SK-N-SH (cell line): Measurements from ENCODE around the gene DCDC2. TPM values are rescaled to one million over a fixed set of nuclear protein-coding genes. Genes with fewer than 3 reads are reported as not detected.

ENCODE experiments used
- CTCF ChIA-PET: fragments of 300-600, 350-600 bp; formaldehyde crosslinking; extraction: SDS; loops from one replicate; lab custom pipeline; 2021; lab: Yijun Ruan, JAX
- POLR2A ChIA-PET: fragments of 350-600 bp; sonication (Branson Sonifier 250); formaldehyde crosslinking; extraction: SDS; loops from one replicate; lab custom pipeline; 2020; ENCODE audit warnings: antibody characterized with exemption, inconsistent platforms; lab: Yijun Ruan, JAX
- DNase-seq: peaks from one replicate; pipeline ENCODE4 v3.0.0; 2012
- H2AFZ ChIP-seq: fragments of 200-600 bp; sonication (generic); 2 replicates; pipeline ENCODE4 v1.8.1; 2016; ENCODE audit warnings: antibody characterized with exemption, mild to moderate bottlenecking, low read depth
- H3F3A ChIP-seq: fragments of 200-600 bp; sonication (generic); replicated peaks from 2 replicates; pipeline ENCODE3; 2016; ENCODE audit warnings: antibody characterized with exemption, mild to moderate bottlenecking; ENCODE audit not compliant: insufficient read depth
- H3K27ac ChIP-seq, 2 experiments: fragments of 200-500 bp in 1 of 2; fragments of 200-600 bp in 1 of 2; sonication (Bioruptor generic) in 1 of 2; sonication (generic), shearing (Covaris generic) in 1 of 2; 2 replicates each; pipeline versions ENCODE4 v1.5.1 to v1.6.1; 2014 to 2016; ENCODE audit warnings: low read depth in 2 of 2, inconsistent platforms in 1 of 2, low read length in 1 of 2, mild to moderate bottlenecking in 1 of 2, mixed read lengths in 1 of 2
- H3K27me3 ChIP-seq: fragments of 200-600 bp; sonication (generic), shearing (Covaris generic); 2 replicates; pipeline ENCODE4 v1.6.1; 2016; ENCODE audit warnings: mixed run types; ENCODE audit not compliant: insufficient read depth
- H3K36me3 ChIP-seq, 2 experiments: fragments of 200-500 bp in 1 of 2; fragments of 200-600 bp in 1 of 2; sonication (Bioruptor generic) in 1 of 2; sonication (generic) in 1 of 2; replicated peaks in 1 of 2; 2 replicates each; pipeline versions ENCODE3 to v1.5.1; 2014 to 2016; ENCODE audit warnings: low read length in 1 of 2, mild to moderate bottlenecking in 1 of 2; ENCODE audit not compliant: insufficient read depth in 2 of 2, control insufficient read depth in 1 of 2
- H3K4me1 ChIP-seq, 2 experiments: fragments of 200-500 bp in 1 of 2; fragments of 200-600 bp in 1 of 2; sonication (Bioruptor generic) in 1 of 2; sonication (generic), shearing (Covaris generic) in 1 of 2; 2 replicates each; pipeline versions ENCODE4 v1.5.1 to v1.6.1; 2014 to 2016; ENCODE audit warnings: low read depth in 1 of 2, low read length in 1 of 2, mixed run types in 1 of 2; ENCODE audit not compliant: insufficient read depth in 2 of 2, control insufficient read depth in 1 of 2
- H3K4me2 ChIP-seq: fragments of 200-600 bp; sonication (generic), shearing (Covaris generic); 2 replicates; pipeline ENCODE4 v1.6.1; 2017; ENCODE audit warnings: mixed run types
- H3K4me3 ChIP-seq, 2 experiments: fragments of 200-500 bp in 1 of 2; fragments of 200-600 bp in 1 of 2; sonication (Bioruptor generic) in 1 of 2; sonication (generic), shearing (Covaris generic) in 1 of 2; 2 replicates each; pipeline versions ENCODE4 v1.5.1 to v1.8.1; 2014 to 2016; ENCODE audit warnings: low read depth in 2 of 2, inconsistent platforms in 1 of 2, low read length in 1 of 2, mild to moderate bottlenecking in 1 of 2, mixed read lengths in 1 of 2, moderate library complexity in 1 of 2
- H3K79me2 ChIP-seq: fragments of 200-600 bp; sonication (generic); 2 replicates; pipeline ENCODE4 v1.8.1; 2017; ENCODE audit warnings: mild to moderate bottlenecking; ENCODE audit not compliant: insufficient read depth
- H3K9ac ChIP-seq: fragments of 200-600 bp; sonication (generic); 2 replicates; pipeline ENCODE4 v1.6.1; 2017; ENCODE audit warnings: mixed run types
- H3K9me2 ChIP-seq: fragments of 200-600 bp; sonication (generic); 2 replicates; pipeline ENCODE4 v1.6.1; 2017; ENCODE audit warnings: mixed run types
- H3K9me3 ChIP-seq: fragments of 200-600 bp; sonication (generic); 2 replicates; pipeline ENCODE4 v1.6.1; 2017; ENCODE audit warnings: mixed run types, mild to moderate bottlenecking, moderate library complexity
- H4K20me1 ChIP-seq: fragments of 200-600 bp; sonication (generic); 2 replicates; pipeline ENCODE4 v1.6.1; 2017; ENCODE audit warnings: mild to moderate bottlenecking, mixed run types; ENCODE audit not compliant: insufficient read depth
- ELF1 ChIP-seq: IDR thresholded peaks from 2 replicates; pipeline ENCODE4 v1.4.0; 2012
- EP300 ChIP-seq, 2 experiments: IDR thresholded peaks; 2 replicates each; pipeline versions ENCODE4 v1.4.0 to v1.6.1; 2012; ENCODE audit warnings: borderline replicate concordance in 1 of 2, low read depth in 1 of 2, low read length in 1 of 2
- EZH2phosphoT487 ChIP-seq: fragments of 200-600 bp; sonication (generic); IDR thresholded peaks from 2 replicates; pipeline ENCODE4 v1.6.1; 2017; ENCODE audit warnings: low read depth, mixed run types, mild to moderate bottlenecking, antibody characterized with exemption, moderate library complexity, borderline replicate concordance
- FOSL2 ChIP-seq: IDR thresholded peaks from 2 replicates; pipeline ENCODE4 v1.4.0; 2012; ENCODE audit warnings: low read depth, mild to moderate bottlenecking, moderate library complexity, borderline replicate concordance
- FOXJ3 ChIP-seq: sonication (generic); formaldehyde crosslinking; IDR thresholded peaks from 2 replicates; pipeline ENCODE4 v1.5.1; 2020; ENCODE audit warnings: mild to moderate bottlenecking, missing genetic modification reagents
- FOXM1 ChIP-seq: IDR thresholded peaks from 2 replicates; pipeline ENCODE4 v1.4.0; 2012; ENCODE audit warnings: low read depth, mild to moderate bottlenecking
- GATA2 ChIP-seq: sonication (generic); formaldehyde crosslinking; IDR thresholded peaks from 2 replicates; pipeline ENCODE4 v1.5.0; 2020; ENCODE audit warnings: mild to moderate bottlenecking, missing genetic modification reagents
- NFIC ChIP-seq: IDR thresholded peaks from 2 replicates; pipeline ENCODE4 v1.4.0; 2012; ENCODE audit warnings: borderline replicate concordance
- POLR2AphosphoS5 ChIP-seq: IDR thresholded peaks from 2 replicates; pipeline ENCODE4 v1.6.1; 2012; ENCODE audit warnings: low read depth, low read length
- RAD21 ChIP-seq: IDR thresholded peaks from 2 replicates; pipeline ENCODE4 v1.6.1; 2012; ENCODE audit warnings: mild to moderate bottlenecking, low read length
- RCOR1 ChIP-seq: fragments of 150-350 bp; IDR thresholded peaks from 2 replicates; pipeline ENCODE4 v1.6.1; 2017; ENCODE audit warnings: antibody characterized with exemption, low read length
- RFX5 ChIP-seq: IDR thresholded peaks from 2 replicates; pipeline ENCODE4 v1.6.1; 2012; ENCODE audit warnings: mild to moderate bottlenecking, improper control_type of control experiment, low read length
- SMC3 ChIP-seq: IDR thresholded peaks from 2 replicates; pipeline ENCODE4 v1.6.1; 2012; ENCODE audit warnings: low read depth, low read length, improper control_type of control experiment
- YY1 ChIP-seq: IDR thresholded peaks from 2 replicates; pipeline ENCODE4 v1.4.0; 2012; ENCODE audit warnings: low read depth, mild to moderate bottlenecking
- WGBS: methylation state at CpG from one replicate; pipeline ENCODE4 v1.1.6; 2017; ENCODE audit warnings: low lambda C conversion rate; 5-methylcytosine and 5-hydroxymethylcytosine counted together
- polyA plus RNA-seq, 3 experiments: library from polyadenylated mRNA; depleted of rRNA; stranded (reverse); fragments of >200 nt; gene quantifications; 2 replicates each; pipeline ENCODE4 v1.2.3, GENCODE V29; 2012
- TF ChIP-seq, protein P1 (sequence below): IDR thresholded peaks from 2 replicates; pipeline ENCODE4 v1.4.0; 2012; ENCODE audit warnings: low read depth, borderline replicate concordance

Gene DCDC2
- polyA plus RNA-seq, 1 of the 3 experiments (the other 2 are of a cell fraction) = not detected

- Histone ChIP-seq H3K4me3 (no peak overlapping the region), H3K9me3 (no peaks in the 10 kb centered on the region), H3K36me3 (no peaks in the 10 kb centered on the region), H3K9me2 (no peaks in the 10 kb centered on the region), H3K4me1 (no peaks in the 10 kb centered on the region), H3K27me3 (no peaks in the 10 kb centered on the region), H3K79me2 (no peaks in the 10 kb centered on the region), H3K9ac (no peak overlapping the region), H3K27ac (no peak overlapping the region), H2AFZ (no peak overlapping the region), H4K20me1 (no peaks in the 10 kb centered on the region), H3K4me2 (no peak overlapping the region), H3F3A (no peaks in the 10 kb centered on the region)
- WGBS = 39% methylated on average over 2 of the region's 2 CpGs
- ChIA-PET POLR2A (no interaction called here), CTCF (interaction anchor here (0.6 to 3.0 kb wide), 6 partner anchors 11 to 110 kb away, joined by 3 to 20 read pairs (median 4); partner anchors contain the start of genes DCDC2 and MRS2)
- DNase-seq = no peak
- no peak for TF ChIP-seq GATA2 (CRISPR knock-in tag)
- TF ChIP-seq RAD21 = no peak
- no peak for TF ChIP-seq RCOR1
- no peak for TF ChIP-seq POLR2AphosphoS5
These were observed 34.0 kb upstream of the DCDC2 start for GRCh38 chr6:24391756-24392405.

GRCh38 chr6:24391208-24391607, 33.3 kb upstream of the DCDC2 start:
- Histone ChIP-seq H3K4me2 (no peak overlapping the region), H3K9me3 (no peaks in the 10 kb centered on the region), H3K36me3 (no peaks in the 10 kb centered on the region), H3K4me1 (no peaks in the 10 kb centered on the region), H3K9ac (no peak overlapping the region), H3F3A (no peaks in the 10 kb centered on the region), H3K79me2 (no peaks in the 10 kb centered on the region), H3K4me3 (no peak overlapping the region), H4K20me1 (no peaks in the 10 kb centered on the region), H3K27me3 (no peaks in the 10 kb centered on the region), H2AFZ (no peak overlapping the region), H3K27ac (no peak overlapping the region), H3K9me2 (no peaks in the 10 kb centered on the region)
- ChIA-PET POLR2A (no interaction called here), CTCF (interaction anchor here (3.0 kb wide), 1 partner anchor 109 kb away, joined by 20 read pairs; no protein-coding TSS in a partner anchor)
- peak in 1 of 2 experiments; percentile 70; a peak in 2 of 4 replicates for TF ChIP-seq EP300 (IDR thresholded peaks at IDR 0.05; ENCODE audit: borderline replicate concordance in 1 of 2, low read depth in 1 of 2, low read length in 1 of 2)
- 0 out of 2 replicates have a peak, but pooled peaks have one; percentile 59 for TF ChIP-seq RCOR1
- TF ChIP-seq GATA2 (CRISPR knock-in tag) = peak; percentile 43; the same call in 1 of the 2 replicates
- TF ChIP-seq, protein P1, sequence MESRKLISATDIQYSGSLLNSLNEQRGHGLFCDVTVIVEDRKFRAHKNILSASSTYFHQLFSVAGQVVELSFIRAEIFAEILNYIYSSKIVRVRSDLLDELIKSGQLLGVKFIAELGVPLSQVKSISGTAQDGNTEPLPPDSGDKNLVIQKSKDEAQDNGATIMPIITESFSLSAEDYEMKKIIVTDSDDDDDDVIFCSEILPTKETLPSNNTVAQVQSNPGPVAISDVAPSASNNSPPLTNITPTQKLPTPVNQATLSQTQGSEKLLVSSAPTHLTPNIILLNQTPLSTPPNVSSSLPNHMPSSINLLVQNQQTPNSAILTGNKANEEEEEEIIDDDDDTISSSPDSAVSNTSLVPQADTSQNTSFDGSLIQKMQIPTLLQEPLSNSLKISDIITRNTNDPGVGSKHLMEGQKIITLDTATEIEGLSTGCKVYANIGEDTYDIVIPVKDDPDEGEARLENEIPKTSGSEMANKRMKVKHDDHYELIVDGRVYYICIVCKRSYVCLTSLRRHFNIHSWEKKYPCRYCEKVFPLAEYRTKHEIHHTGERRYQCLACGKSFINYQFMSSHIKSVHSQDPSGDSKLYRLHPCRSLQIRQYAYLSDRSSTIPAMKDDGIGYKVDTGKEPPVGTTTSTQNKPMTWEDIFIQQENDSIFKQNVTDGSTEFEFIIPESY = no peak
- DNase-seq = peak; percentile 49
- WGBS = 4% methylated on average over 2 of the region's 2 CpGs

GRCh38 chr6:24387818-24388217, 30.0 kb upstream of the DCDC2 start:
- no peaks in the 10 kb centered on the region for H4K20me1 ChIP-seq
- H3K9ac ChIP-seq = no peak overlapping the region
- no peak overlapping the region for H3K4me2 ChIP-seq
- no peak overlapping the region for H2AFZ ChIP-seq
- ChIA-PET POLR2A (no interaction called here), CTCF (interaction anchor here (0.7 to 4.8 kb wide), 7 partner anchors 11 to 1986 kb away, joined by 3 to 64 read pairs (median 10); partner anchors contain the start of gene MRS2)
- no peaks in the 10 kb centered on the region for H3K79me2 ChIP-seq
- no peak overlapping the region for H3K4me3 ChIP-seq
- no peaks in the 10 kb centered on the region for H3F3A ChIP-seq
- no peaks in the 10 kb centered on the region for H3K9me2 ChIP-seq
- no peaks in the 10 kb centered on the region for H3K36me3 ChIP-seq
- 41% methylated on average over 1 of the region's 1 CpG for WGBS
- no peak overlapping the region for H3K27ac ChIP-seq
- TF ChIP-seq RFX5 (no peak), RAD21 (no peak), SMC3 (no peak), ELF1 (no peak), RCOR1 (no peak), GATA2 (CRISPR knock-in tag) (no peak), POLR2AphosphoS5 (no peak), FOXJ3 (CRISPR knock-in tag) (no peak), FOSL2 (no peak), EP300 (IDR thresholded peaks at IDR 0.05; ENCODE audit: borderline replicate concordance in 1 of 2, low read depth in 1 of 2, low read length in 1 of 2) (no peak), YY1 (no peak), FOXM1 (no peak), EZH2phosphoT487 (no peak), NFIC (no peak)
- TF ChIP-seq, protein P1 = no peak
- H3K27me3 ChIP-seq = no peaks in the 10 kb centered on the region
- H3K9me3 ChIP-seq = no peaks in the 10 kb centered on the region
- H3K4me1 ChIP-seq = no peaks in the 10 kb centered on the region
- no peak for DNase-seq
